Activated CD4-positive, alpha-beta memory T cell treated with anti-CD3 and anti-CD28 coated beads for 36 hours (primary cell): ENCODE results near the gene RYR2. TPM values are rescaled to one million over a fixed set of nuclear protein-coding genes. Genes with fewer than 3 reads are reported as not detected.
"Not testable (repeated sequence)": the region's sequence is repeated elsewhere in the genome, so short reads cannot be mapped to it uniquely, and the experiment has no call there.

Source experiments
- CTCF ChIA-PET: fragments of 350-600 bp; sonication (Branson Sonifier 250); formaldehyde crosslinking; loops from one replicate; lab custom pipeline; 2021; ENCODE audit warnings: antibody characterized with exemption, inconsistent platforms; lab: Charles Lee
- POLR2A ChIA-PET: fragments of 350-600 bp; sonication (Branson Sonifier 250); formaldehyde crosslinking; loops from one replicate; lab custom pipeline; 2021; ENCODE audit warnings: antibody characterized with exemption; lab: Charles Lee
- DNase-seq: peaks from one replicate; pipeline ENCODE4 v3.0.0-alpha.2; 2020
- H3K27ac Mint-ChIP-seq: one replicate; pipeline ENCODE4 v1.8.0; 2021; ENCODE audit warnings: mixed read lengths
- H3K27me3 Mint-ChIP-seq: one replicate; pipeline ENCODE4 v1.8.0; 2021; ENCODE audit warnings: mixed read lengths
- H3K36me3 Mint-ChIP-seq: one replicate; pipeline ENCODE4 v1.8.0; 2021; ENCODE audit warnings: mixed read lengths
- H3K4me1 Mint-ChIP-seq: one replicate; pipeline ENCODE4 v1.8.0; 2021; ENCODE audit warnings: low read depth, mixed read lengths
- H3K4me3 Mint-ChIP-seq: one replicate; pipeline ENCODE4 v1.8.0; 2021; ENCODE audit warnings: mild to moderate bottlenecking, mixed read lengths
- H3K9me3 Mint-ChIP-seq: one replicate; pipeline ENCODE4 v1.8.0; 2021; ENCODE audit warnings: mixed read lengths
- intact Hi-C: fragments of 100-400 bp; cut with micrococcal nuclease; formaldehyde crosslinking; loops from one replicate; pipeline ENCODE4 v1.15.1; 2023
- total RNA-seq, 2 experiments: library from RNA; stranded (reverse); gene quantifications; one replicate each; pipeline ENCODE4 v1.2.3, GENCODE V29; 2021

Gene RYR2
- total RNA-seq, 2 experiments from 2014 or later: 0.02 TPM

GRCh38 chr1:237367758-237368157 is 325.8 kb downstream of the RYR2 start:
- H3K27ac Mint-ChIP-seq: no peak overlapping the region

GRCh38 chr1:237371477-237371876 is 329.5 kb downstream of the RYR2 start:
- POLR2A ChIA-PET, intact Hi-C loops, H3K27me3 Mint-ChIP-seq, DNase-seq, CTCF ChIA-PET, H3K4me3 Mint-ChIP-seq, H3K36me3 Mint-ChIP-seq, H3K9me3 Mint-ChIP-seq, H3K4me1 Mint-ChIP-seq, H3K27ac Mint-ChIP-seq: not testable (repeated sequence)

More at GRCh38 chr1:237367758-237368157, 325.8 kb downstream of the RYR2 start:
- Mint-ChIP-seq H3K27me3 (no peaks in the 10 kb centered on the region), H3K9me3 (no peaks in the 10 kb centered on the region), H3K4me3 (no peak overlapping the region), H3K36me3 (no peaks in the 10 kb centered on the region), H3K4me1 (no peaks in the 10 kb centered on the region)
- no peak for DNase-seq
- ChIA-PET CTCF (no interaction called here), POLR2A (no interaction called here)
- intact Hi-C loops: no loop called here

GRCh38 chr1:237383791-237384190 is 341.8 kb downstream of the RYR2 start:
- no peaks in the 10 kb centered on the region for H3K4me1 Mint-ChIP-seq
- ChIA-PET POLR2A (no interaction called here), CTCF (no interaction called here)
- DNase-seq: no peak
- no peaks in the 10 kb centered on the region for H3K9me3 Mint-ChIP-seq
- H3K4me3 Mint-ChIP-seq: no peak overlapping the region
- no peak overlapping the region for H3K27ac Mint-ChIP-seq
- peaks cover 3% of the 10 kb centered on the region for H3K27me3 Mint-ChIP-seq
- intact Hi-C loops: loop anchor here (10.0 kb wide), 1 partner anchor 1279 kb away; no protein-coding TSS in a partner anchor
- H3K36me3 Mint-ChIP-seq: no peaks in the 10 kb centered on the region

- Mint-ChIP-seq H3K36me3 (no peaks in the 10 kb centered on the region), H3K4me3 (no peak overlapping the region), H3K27me3 (peaks cover 3% of the 10 kb centered on the region), H3K9me3 (no peaks in the 10 kb centered on the region), H3K4me1 (no peaks in the 10 kb centered on the region), H3K27ac (no peak overlapping the region)
- DNase-seq: no peak
- ChIA-PET CTCF (no interaction called here), POLR2A (no interaction called here)
- intact Hi-C loops: loop anchor here (10.0 kb wide), 1 partner anchor 1279 kb away; no protein-coding TSS in a partner anchor
Measured at GRCh38 chr1:237384213-237384612, 342.2 kb downstream of the RYR2 start.

- Mint-ChIP-seq H3K9me3 (no peaks in the 10 kb centered on the region), H3K27ac (no peak overlapping the region), H3K4me1 (no peaks in the 10 kb centered on the region), H3K4me3 (no peak overlapping the region), H3K36me3 (no peaks in the 10 kb centered on the region), H3K27me3 (peaks cover 4% of the 10 kb centered on the region)
- CTCF ChIA-PET: interaction anchor here (0.8 to 3.3 kb wide), 11 partner anchors 12 to 777 kb away, joined by 3 to 19 read pairs (median 4); no protein-coding TSS in a partner anchor
- intact Hi-C loops: loop anchor here (2.0 to 10.0 kb wide), 4 partner anchors 344 to 1282 kb away; partner anchors contain the start of genes HEATR1 and RYR2
- no peak for DNase-seq
- POLR2A ChIA-PET: no interaction called here
Measured at GRCh38 chr1:237386362-237387143, 344.6 kb downstream of the RYR2 start.

GRCh38 chr1:237387144-237387505 is 345.1 kb downstream of the RYR2 start:
- H3K27ac Mint-ChIP-seq: no peak overlapping the region
- H3K36me3 Mint-ChIP-seq: no peaks in the 10 kb centered on the region
- H3K4me1 Mint-ChIP-seq: no peaks in the 10 kb centered on the region
- no peaks in the 10 kb centered on the region for H3K9me3 Mint-ChIP-seq
- no peak for DNase-seq
- intact Hi-C loops: loop anchor here (2.0 to 10.0 kb wide), 4 partner anchors 345 to 1282 kb away; partner anchors contain the start of genes HEATR1 and RYR2
- H3K4me3 Mint-ChIP-seq: no peak overlapping the region
- ChIA-PET POLR2A (no interaction called here), CTCF (interaction anchor here (1.0 to 3.3 kb wide), 11 partner anchors 11 to 639 kb away, joined by 3 to 19 read pairs (median 4); no protein-coding TSS in a partner anchor)
- H3K27me3 Mint-ChIP-seq: peaks cover 4% of the 10 kb centered on the region

- POLR2A ChIA-PET: no interaction called here
- intact Hi-C loops: no loop called here
- Mint-ChIP-seq H3K27me3 (peaks cover 6% of the 10 kb centered on the region), H3K4me3 (no peak overlapping the region), H3K27ac (no peak overlapping the region), H3K4me1 (no peaks in the 10 kb centered on the region), H3K36me3 (no peaks in the 10 kb centered on the region), H3K9me3 (no peaks in the 10 kb centered on the region)
- no peak for DNase-seq
- CTCF ChIA-PET: no interaction called here
Measured at GRCh38 chr1:237390823-237391222, 348.8 kb downstream of the RYR2 start.

- no peak overlapping the region for H3K27ac Mint-ChIP-seq
- CTCF ChIA-PET: interaction anchor here (0.7 kb wide), 1 partner anchor 15 kb away, joined by 3 read pairs; no protein-coding TSS in a partner anchor
- peaks cover 5% of the 10 kb centered on the region for H3K27me3 Mint-ChIP-seq
- no peak for DNase-seq
- intact Hi-C loops: no loop called here
- no peaks in the 10 kb centered on the region for H3K4me1 Mint-ChIP-seq
- peaks cover 4% of the 10 kb centered on the region for H3K9me3 Mint-ChIP-seq
- no peak overlapping the region for H3K4me3 Mint-ChIP-seq
- POLR2A ChIA-PET: no interaction called here
- H3K36me3 Mint-ChIP-seq: no peaks in the 10 kb centered on the region
Measured at GRCh38 chr1:237393632-237394031, 351.6 kb downstream of the RYR2 start.

GRCh38 chr1:237394281-237394680 is 352.3 kb downstream of the RYR2 start:
- intact Hi-C loops: no loop called here
- Mint-ChIP-seq H3K9me3 (peaks cover 6% of the 10 kb centered on the region), H3K4me3 (no peak overlapping the region), H3K27me3 (peaks cover 5% of the 10 kb centered on the region), H3K4me1 (no peaks in the 10 kb centered on the region), H3K27ac (no peak overlapping the region), H3K36me3 (no peaks in the 10 kb centered on the region)
- CTCF ChIA-PET: no interaction called here
- DNase-seq: no peak
- POLR2A ChIA-PET: no interaction called here

GRCh38 chr1:237396426-237396825 is 354.4 kb downstream of the RYR2 start:
- ChIA-PET POLR2A (no interaction called here), CTCF (no interaction called here)
- Mint-ChIP-seq H3K27ac (no peak overlapping the region), H3K36me3 (no peaks in the 10 kb centered on the region), H3K4me3 (no peak overlapping the region), H3K4me1 (no peaks in the 10 kb centered on the region), H3K27me3 (peaks cover 4% of the 10 kb centered on the region), H3K9me3 (peaks cover 16% of the 10 kb centered on the region)
- no peak for DNase-seq
- intact Hi-C loops: no loop called here

- no peak for DNase-seq
- Mint-ChIP-seq H3K27me3 (peaks cover 4% of the 10 kb centered on the region), H3K36me3 (no peaks in the 10 kb centered on the region), H3K4me1 (no peaks in the 10 kb centered on the region), H3K4me3 (no peak overlapping the region), H3K9me3 (peaks cover 26% of the 10 kb centered on the region), H3K27ac (no peak overlapping the region)
- intact Hi-C loops: no loop called here
- POLR2A ChIA-PET: no interaction called here
- CTCF ChIA-PET: interaction anchor here (1.0 kb wide), 1 partner anchor 12 kb away, joined by 4 read pairs; no protein-coding TSS in a partner anchor
Measured at GRCh38 chr1:237398751-237399150, 356.8 kb downstream of the RYR2 start.

GRCh38 chr1:237405912-237406311 is 363.9 kb downstream of the RYR2 start:
- intact Hi-C loops: no loop called here
- no peak overlapping the region for H3K4me3 Mint-ChIP-seq
- no peaks in the 10 kb centered on the region for H3K27me3 Mint-ChIP-seq
- DNase-seq: no peak
- H3K36me3 Mint-ChIP-seq: no peaks in the 10 kb centered on the region
- no peak overlapping the region for H3K27ac Mint-ChIP-seq
- POLR2A ChIA-PET: no interaction called here
- CTCF ChIA-PET: no interaction called here
- peaks cover 9% of the 10 kb centered on the region for H3K9me3 Mint-ChIP-seq
- H3K4me1 Mint-ChIP-seq: peaks cover under 1% of the 10 kb centered on the region
